GM19238 (cell line): ENCODE measurements around the gene ZNF879.

Experiments used
- DNase-seq: peaks from one replicate; pipeline ENCODE4 v3.0.0; 2011; ENCODE audit warnings: low spot score; ENCODE audit not compliant: insufficient read length

Gene ZNF879

GRCh38 chr5:179006564-179006963, 17.0 kb upstream of the ZNF879 start:
- no peak for DNase-seq

DNA sequence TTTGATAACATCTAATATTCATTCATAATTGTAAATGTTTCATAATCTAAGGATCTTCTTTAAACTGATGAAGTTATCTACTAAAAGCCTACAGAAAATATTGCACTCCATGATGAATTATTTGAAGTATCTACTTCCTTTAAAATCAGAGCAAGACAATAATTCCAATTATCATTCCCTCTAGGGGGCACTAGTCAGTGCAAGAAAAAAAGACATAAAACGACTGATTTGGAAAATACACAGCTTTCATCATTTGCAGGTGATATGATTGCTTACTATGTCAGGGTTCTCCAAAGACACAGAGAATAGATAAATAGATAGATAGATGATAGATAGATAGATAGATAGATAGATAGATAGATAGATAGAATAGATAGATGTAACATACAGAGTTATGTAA, 14.9 kb upstream of the ZNF879 start:
- no peak for DNase-seq

- DNase-seq, result no peak
Measured at GRCh38 chr5:179033004-179033580, 9.5 kb downstream of the ZNF879 start.

- DNase-seq, result no peak
Measured at GRCh38 chr5:179044765-179045164, 21.2 kb downstream of the ZNF879 start.

DNA sequence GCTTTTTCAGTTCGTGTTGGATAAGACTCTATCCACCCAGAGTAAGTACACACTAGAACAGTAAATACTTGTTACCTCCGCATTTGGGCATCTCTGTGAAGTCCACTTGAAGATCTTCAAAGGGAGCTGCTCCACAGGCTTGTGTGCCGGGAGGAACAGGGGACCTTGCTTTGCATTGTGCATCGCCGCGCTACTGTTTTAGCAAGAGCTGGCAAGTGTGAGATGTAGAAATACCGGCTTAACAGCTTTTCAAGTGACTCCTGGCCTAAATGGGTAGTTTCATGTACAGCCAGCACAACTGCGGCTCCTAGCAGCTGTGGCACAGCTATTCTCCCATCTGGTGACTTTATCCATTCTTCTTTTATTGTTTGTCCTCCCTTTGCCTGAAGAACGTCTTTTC, 28.2 kb downstream of the ZNF879 start:
- DNase-seq, result no peak

DNA sequence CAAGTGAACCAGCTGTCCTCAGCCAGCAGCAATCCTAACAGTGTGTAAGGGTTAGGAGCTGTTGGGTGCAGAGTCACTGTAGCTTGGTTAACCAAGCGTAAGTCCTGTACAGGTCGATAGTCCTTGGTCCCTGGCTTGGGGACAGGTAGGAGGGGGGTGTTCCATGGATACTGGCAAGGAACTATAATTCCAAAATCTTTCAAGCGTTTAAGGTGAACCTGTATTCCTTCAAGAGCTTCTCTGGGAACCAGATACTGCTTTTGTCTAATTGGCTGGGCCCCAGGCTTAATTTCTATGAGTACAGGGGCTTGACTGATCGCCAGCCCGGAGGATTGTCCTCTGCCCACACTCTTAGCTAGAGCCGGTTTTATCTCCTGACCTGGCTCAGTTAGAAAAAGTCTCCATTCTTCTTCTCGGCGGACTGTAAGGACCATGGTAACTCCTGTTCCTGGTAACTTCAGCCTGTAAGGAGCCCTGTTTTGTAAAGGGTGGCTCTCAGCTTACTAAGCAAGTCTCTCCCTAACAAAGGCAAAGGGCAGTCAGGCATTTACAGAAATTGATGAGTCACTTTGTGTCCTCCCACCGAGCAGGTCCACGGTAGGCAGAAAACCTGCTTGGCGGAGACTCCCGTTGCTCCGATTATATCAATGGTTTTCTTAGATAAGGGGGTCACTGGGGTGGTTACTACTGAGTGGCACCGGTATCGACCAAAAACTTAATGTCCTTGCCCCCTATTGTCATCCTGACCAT, 30.6 kb downstream of the ZNF879 start:
- no peak for DNase-seq

- no peak for DNase-seq
Measured at GRCh38 chr5:179054876-179055275, 31.3 kb downstream of the ZNF879 start.

DNA sequence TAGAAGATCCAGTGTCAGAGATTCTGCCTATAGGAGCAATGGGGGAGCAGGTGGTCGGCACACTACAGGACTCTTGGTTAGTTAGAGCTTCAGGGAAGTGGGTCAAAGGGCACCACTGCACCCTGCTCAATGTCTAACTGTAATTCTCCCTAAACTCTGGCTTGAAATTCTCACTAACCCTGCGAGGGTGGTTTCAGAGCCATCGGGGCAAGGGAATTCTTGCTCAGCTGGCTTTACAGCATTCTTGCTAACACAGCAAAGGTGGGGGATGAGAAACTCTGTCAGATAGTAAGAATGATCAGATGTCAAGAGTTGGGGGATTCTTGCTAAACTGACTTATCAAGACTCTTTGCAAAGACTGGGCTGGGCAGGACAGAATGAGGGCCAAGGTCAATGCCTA, 31.8 kb downstream of the ZNF879 start:
- no peak for DNase-seq

- DNase-seq, result no peak
Measured at GRCh38 chr5:179055841-179056240, 32.2 kb downstream of the ZNF879 start.

DNA sequence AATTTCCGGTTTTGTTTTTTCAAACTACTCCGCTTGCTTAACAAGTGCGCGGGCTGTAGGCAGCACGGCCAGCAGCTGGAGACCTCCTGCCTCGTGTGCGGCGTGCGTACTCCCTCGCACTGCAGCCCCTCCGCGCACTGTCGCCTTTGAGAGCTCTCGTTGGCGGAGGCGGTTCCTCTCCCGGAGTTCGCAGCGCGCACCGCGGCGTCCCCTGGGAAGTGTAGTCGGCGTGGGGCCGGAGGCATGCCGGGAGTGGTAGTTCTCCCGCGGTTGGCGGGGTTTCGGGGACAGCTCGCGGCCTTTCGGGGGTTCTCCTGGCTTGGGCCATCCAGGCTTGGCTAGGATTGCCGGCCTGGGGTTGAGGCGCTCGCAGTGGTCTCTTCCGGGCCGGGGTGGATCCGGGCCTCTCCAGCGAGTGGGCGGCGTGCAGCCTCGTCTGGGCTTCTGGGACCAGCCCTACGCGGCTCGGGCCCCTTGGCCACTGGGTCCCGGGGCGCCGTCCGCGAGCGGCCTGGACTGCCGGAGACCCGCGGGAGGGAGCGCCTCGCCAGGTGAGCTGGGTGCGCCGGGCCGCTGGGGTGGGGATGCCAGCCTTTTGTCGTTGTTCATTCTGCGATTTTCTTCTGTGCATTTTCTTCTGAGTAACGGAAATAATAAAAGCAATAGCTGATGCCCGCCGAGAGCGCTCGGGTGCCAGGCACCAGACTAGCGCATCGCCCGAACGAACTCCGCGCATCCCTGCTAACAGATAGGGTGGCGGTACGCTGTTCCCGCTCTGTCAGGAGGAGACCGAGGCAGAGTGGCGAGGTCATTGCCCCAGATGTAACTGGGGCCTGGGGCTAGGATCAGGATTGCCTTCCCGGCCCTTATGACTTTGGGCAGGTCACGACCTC, 36.8 kb downstream of the ZNF879 start, which contains the start of gene ZNF354C:
Gene ZNF354C, plus strand, starts transcription at position 258 of the 893 bp plus-strand sequence. CDS start 1,696 bp downstream, outside the sequence.
- DNase-seq, result peak; percentile 41

DNA sequence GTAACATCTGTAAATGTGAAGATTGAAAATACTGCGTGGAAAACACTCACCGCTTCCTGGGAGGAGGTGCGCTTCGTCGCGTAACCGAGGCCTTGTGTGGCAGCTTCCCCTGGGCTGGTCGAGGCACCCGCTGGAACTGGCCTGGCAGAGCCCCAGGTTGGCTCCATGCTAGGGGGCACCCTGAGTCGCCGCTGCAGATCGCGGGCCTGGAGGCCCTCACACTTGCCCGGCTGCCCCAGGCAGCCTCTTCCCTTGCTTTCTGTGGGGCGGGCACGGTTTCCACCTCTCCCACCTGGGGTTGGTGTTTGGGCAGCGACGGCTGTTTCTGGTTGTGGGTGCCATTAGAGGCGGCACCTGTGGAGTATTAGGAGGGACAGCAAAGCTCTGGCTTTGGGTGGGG, 37.4 kb downstream of the ZNF879 start:
- no peak for DNase-seq

- no peak for DNase-seq
Measured at GRCh38 chr5:179065703-179066102, 42.1 kb downstream of the ZNF879 start.

- no peak for DNase-seq
Measured at GRCh38 chr5:179079165-179079987, 55.8 kb downstream of the ZNF879 start.

- DNase-seq, result no peak
Measured at GRCh38 chr5:179080724-179081123, 57.1 kb downstream of the ZNF879 start.
